GM19035 (cell line): Measurements from ENCODE around the gene RTL3.
A peak's percentile ranks its signal among the peaks of the same experiment; 100 is the strongest.
"Not testable (repeated sequence)": the region's sequence is repeated elsewhere in the genome, so short reads cannot be mapped to it uniquely, and the experiment has no call there.

Experiments used
- ATAC-seq: cut with Tn5 transposase; IDR thresholded peaks from one replicate; pipeline ENCODE4 v1.9.1; 2021; ENCODE audit not compliant: unreplicated experiment

The RTL3 gene

GRCh38 chrX:78658845-78659744 is at the start of gene RTL3:
TSS of gene RTL3 (minus strand) at chrX:78659328. CDS start at chrX:78658420, 908 bp downstream.
- peak; percentile 54 for ATAC-seq

GRCh38 chrX:78708816-78709215 is 49.7 kb upstream of the RTL3 start:
- no peak for ATAC-seq

DNA sequence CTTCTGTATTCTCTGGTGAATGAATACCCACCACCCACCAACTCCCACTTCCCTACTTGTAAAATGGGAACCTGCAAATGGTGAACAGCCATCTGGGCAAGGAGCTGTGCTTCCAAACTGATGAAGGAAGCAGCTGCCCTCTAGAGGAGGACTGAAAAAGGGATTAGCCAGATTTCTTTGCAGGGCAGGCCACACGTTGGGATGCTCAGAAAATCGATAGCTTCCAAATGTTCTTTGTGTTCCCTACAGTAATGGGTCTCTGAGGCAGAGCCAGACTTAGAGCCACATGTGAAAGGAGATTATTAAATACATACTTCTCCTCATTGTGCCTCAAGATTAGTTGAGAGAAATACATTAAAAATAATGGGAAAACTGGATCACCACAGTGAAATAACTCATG is 49.1 kb upstream of the RTL3 start:
- no peak for ATAC-seq

DNA sequence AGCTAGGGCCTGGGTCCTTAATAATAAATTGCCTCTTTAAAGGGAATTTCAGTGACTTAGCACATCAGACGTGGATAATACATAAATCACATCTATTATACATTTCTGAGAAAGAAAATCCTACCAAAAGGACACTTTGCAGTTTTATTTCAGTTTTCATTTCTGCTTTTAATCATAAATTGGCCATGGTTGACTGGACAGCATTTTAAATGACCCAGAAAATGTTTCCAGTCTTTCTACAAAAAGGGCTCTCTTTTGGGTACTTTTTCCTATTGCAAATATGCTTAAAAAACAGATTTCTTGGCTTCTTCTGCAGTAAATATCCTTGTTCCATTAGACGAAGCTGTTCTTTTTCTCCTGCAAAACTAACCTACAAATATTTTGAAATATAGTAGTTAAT is 46.9 kb upstream of the RTL3 start:
- no peak for ATAC-seq

DNA sequence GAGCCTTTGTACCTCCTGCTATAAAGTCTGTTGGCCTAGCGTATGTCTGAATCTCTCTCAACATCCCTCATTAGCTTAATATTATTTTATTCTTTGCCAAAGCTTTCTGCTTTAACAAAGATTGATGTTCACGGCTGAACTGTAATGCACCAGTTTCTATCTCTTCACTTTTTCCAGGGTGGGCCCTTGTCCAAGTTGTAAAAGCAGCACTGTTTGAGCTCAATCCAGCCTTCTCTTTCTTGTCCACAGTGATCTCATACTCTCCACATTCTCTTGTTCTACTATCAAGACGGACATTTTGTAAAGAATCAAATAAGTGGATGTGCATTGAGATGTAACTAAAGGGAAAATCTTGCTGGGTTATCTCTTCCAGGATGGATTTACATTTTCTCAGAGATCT is 34.4 kb upstream of the RTL3 start:
- no peak for ATAC-seq

- ATAC-seq = no peak
These were observed 33.9 kb upstream of the RTL3 start for GRCh38 chrX:78693012-78693411.

DNA sequence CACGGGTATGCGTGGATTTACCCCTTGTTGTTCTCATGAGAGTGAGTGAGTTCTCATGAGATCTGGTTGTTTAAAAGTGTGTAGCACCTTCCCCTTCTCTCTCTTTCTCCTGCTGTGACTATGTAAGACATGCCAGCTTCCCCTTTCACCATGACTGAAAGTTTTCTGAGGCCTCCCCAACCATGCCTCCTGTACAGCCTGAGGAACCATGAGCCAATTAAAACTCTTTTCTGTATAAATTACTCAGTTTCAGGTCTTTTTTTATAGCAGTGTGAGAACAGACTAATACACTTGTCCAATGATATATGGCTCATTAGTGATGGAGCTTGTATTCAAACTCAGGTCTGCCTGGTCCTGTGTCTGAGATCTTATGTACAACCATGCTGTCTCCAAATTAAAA is 28.5 kb upstream of the RTL3 start:
- no peak for ATAC-seq

DNA sequence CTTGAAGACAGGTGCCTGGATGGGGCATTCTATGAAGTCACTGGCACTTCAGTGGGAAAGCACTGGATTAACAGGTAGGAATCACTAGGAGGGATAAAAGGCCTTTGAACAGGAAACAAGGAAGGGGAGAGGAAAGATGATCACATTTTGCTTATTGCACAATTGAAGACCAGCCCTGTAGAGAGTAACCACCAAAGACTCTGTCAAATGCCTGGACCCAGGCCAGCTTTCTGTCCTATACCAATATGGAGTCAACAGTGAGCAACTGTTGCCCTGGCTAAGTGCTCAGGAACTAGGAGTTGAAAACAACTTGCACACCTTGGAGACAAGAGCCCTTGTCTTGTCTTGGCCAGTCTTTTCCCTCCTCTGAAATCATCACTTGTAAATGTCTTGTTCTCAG is 14.1 kb upstream of the RTL3 start:
- ATAC-seq = no peak

DNA sequence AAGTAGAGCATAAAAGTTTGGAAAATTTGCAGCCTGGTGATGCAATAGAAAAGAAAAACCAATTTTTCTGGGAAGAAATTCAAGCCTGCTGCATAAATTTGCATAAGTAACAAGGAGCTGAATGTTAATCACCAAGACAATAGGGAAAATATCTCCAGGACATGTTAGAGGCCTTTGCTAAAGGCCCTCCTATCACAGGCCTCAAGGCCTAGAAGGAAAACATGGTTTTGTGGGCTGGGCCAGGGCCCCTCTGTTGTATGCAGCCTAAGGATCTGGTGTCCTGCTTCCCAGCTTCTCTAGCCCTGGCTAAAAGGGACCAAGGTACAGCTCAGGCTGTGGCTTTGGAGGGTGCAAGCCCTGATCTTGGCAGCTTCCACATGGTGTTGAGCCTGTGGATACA is 6.2 kb upstream of the RTL3 start:
- ATAC-seq = no peak

- ATAC-seq = no peak
These were observed 2.7 kb upstream of the RTL3 start for GRCh38 chrX:78661836-78662235.

DNA sequence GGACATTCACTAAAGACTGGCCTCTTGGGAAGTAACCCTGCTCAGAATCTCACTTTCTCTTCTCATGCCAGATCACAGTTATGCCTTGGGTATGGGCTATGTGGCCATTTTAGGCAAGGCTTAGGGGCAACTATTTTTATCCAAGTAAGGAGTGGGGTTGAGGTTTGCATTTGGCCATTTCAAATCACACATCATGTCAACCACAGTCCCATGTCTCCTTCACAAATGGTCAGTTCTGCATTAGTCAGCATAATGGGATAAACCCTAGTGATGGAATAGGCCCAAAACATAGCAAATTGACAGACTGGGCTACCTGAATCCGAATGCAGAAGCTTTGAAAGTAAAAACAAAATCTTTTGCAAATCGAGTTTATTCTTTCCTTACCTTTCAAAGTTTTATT is 827 bp upstream of the RTL3 start:
- no peak for ATAC-seq

DNA sequence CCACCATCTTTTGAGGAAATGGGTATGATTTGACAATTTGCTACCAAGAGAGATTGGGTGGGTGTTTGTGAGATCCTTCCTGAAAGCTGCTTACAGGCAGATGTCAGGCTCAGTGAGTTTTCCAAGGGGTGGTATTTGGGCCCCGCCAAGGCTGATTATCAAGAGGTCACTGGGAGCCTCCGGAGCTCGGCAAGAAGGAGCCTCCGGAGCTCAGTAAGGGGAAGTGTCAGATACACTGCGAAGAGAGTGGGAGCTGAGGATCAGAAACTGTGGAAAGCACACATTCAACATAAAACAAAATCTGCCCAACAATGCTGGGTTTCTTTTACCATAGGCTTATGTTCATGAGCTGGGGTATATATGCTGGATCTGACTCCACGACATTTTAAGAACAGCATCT is 714 bp downstream of the RTL3 start:
- no peak for ATAC-seq

DNA sequence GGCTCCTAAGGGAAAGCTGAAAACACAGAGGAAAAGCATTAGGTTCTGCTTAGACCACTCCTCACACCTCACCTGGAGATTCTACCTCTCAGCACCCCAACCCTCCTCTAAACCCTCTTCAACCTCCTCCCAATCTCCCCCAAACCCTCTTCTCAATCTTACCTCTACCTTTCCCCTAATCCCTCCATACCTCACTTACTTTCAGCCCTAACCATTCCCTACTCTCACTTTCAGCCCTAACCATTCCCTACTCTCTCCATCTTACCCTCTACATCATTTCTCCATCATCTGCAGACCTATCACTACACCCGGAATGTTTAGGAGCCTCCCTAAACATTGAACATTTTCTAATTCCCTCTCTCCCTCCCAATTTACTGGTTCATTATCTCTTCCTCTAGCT is 3.5 kb downstream of the RTL3 start:
- ATAC-seq = no peak

DNA sequence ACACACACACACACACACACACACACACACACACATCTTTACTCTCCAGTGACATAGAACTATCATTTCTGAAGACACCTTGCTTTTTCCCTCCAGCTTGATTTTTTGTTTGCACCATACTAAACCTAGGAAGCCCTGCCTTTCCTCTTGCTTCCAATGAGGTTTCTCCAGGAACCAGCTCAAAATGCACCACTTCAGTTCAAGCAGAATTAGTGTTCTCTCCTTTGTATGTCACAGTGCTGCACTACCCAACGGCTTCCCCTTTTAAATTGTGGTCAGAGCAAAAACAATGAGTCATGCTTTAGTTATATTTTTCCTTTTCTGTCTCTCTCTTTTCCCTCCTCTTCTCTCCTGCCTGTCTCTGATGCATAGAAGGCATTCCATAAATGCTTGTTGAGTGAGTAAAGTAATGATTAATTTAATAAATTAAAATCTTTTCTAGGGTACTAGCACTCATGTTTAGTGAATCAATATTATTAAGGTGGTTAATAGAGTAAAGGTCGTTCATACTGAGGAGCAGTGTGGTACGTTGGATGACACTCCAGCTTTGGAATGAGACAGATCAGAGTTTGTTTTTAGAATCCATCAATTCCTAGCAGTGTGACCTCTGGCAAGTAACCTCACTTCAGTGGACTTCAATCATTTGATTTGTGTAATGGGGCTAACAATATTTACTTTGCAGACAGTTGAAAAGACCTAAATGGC is 5.9 kb downstream of the RTL3 start:
- no peak for ATAC-seq

- peak; percentile 83 for ATAC-seq
These were observed 8.2 kb downstream of the RTL3 start for GRCh38 chrX:78650906-78651437.

- ATAC-seq = no peak
These were observed 15.3 kb downstream of the RTL3 start for GRCh38 chrX:78643874-78644273.

DNA sequence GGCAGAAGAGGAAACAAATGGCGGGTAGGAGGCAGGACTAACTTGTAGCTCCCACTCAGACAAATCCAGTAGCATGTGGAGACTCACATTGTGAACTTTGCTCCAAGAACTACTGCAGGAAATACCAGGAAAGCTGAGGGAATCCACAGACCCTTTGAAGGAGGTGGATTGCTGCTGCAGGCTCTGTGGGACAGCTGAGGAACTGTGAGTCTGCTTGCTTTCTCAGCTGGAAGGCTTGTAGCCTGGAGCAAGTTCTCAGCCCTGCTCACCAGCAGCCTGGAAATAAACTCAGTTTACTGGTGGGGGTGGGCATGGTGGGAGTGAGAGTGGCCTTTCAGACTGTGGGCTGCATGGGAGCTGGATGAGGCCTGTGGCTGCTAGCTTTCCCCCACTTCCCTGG is 16.0 kb downstream of the RTL3 start:
- no peak for ATAC-seq

GRCh38 chrX:78636096-78636495 is 23.0 kb downstream of the RTL3 start:
- not testable (repeated sequence) for ATAC-seq

DNA sequence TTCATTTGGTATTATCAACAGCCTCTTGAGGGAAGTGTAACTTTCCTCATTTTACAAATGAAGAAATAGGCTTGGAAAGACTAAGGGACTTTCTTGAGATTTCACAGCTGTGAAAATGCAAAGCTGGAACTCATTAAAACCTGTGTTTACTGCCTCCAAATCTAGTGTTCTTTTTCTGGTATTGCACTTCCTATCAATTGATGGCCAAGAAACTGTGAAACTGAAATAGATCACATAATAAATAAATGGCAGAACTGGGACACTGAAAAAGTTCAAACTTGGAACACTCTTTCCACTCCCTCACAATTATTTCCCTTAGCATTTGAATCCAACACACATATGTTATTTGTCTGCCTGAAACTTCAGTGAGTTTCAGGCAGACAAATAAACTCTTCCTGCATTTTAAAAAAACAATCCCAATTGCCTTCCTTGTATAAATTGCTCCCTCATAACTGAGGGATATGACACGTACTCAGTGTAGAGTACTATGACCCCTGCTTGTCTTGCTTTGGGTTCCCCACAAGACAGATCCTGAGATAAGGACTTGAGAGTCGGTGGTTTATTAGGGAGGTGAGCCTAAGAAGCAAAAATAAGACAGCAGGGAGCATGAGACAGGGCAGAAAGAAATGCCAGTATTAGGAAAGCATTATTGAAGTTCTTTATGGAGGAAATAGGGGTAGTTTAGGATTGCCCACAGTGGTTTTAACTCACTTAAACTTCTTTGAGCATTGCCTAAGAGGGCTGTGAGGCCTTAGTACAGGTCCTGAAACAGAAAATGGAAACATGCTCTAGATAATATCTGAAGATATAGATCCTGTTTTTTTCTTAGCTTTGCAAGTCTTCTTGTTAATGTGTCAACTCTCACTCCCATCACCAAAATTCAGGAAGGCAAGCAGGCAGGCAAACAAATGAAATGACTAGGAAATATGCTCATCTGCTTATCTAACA is 33.9 kb downstream of the RTL3 start:
- no peak for ATAC-seq

- ATAC-seq = no peak
These were observed 34.7 kb downstream of the RTL3 start for GRCh38 chrX:78624426-78624825.

DNA sequence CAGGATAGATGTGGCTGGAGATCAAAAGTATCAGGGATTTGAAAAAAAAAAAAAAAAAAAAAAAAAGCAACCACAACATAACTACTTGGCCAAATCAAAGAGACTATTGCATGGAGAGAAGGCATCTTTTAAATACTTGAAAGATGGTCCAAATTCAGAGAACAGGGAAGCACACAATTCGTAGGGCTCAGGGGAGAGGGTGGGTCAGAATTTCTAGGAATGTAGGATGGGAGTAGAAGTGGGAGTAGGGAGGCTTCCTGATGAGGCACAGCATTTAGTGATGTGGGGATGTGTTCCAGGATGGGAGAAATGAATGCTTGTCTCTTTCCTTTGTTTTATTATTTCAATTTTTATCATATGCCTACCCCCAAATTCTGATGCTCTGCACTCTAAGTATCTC is 36.3 kb downstream of the RTL3 start:
- no peak for ATAC-seq
